Vagina (tissue), 2 donors: ENCODE measurements around the gene APOBEC3G. TPM values are rescaled to one million over a fixed set of nuclear protein-coding genes. Genes with fewer than 3 reads are reported as not detected.

Experiments
- DNase-seq, 2 donors: peaks; one replicate each; pipeline ENCODE4 v3.0.0-alpha.2; 2017; ENCODE audit errors: extremely low spot score in 2 of 2
- H3K27ac ChIP-seq: fragments of 200-600 bp; sonication (generic); one replicate; pipeline ENCODE4 v1.5.1; 2019
- H3K27me3 ChIP-seq: fragments of 200-600 bp; sonication (generic); one replicate; pipeline ENCODE4 v1.5.1; 2019
- H3K36me3 ChIP-seq, 2 donors: fragments of 200-600 bp; sonication (generic); one replicate each; pipeline ENCODE4 v1.5.1; 2017 to 2019
- H3K4me1 ChIP-seq: fragments of 200-600 bp; sonication (generic); one replicate; pipeline ENCODE4 v1.5.1; 2019
- H3K4me3 ChIP-seq, 2 donors: fragments of 200-600 bp; sonication (generic); 1 replicate in 1 of 2; 2 replicates in 1 of 2; pipeline ENCODE4 v1.5.1; 2016 to 2019
- H3K9me3 ChIP-seq: fragments of 200-600 bp; sonication (generic); one replicate; pipeline ENCODE4 v1.5.1; 2019
- POLR2A ChIP-seq, 2 donors: fragments of 450-650 bp; IDR thresholded peaks; one replicate each; pipeline ENCODE4 v1.6.1; 2017; ENCODE audit warnings: antibody characterized with exemption in 2 of 2, mild to moderate bottlenecking in 2 of 2, moderate library complexity in 2 of 2
- POLR2AphosphoS5 ChIP-seq, 2 donors: sonication (generic); formaldehyde crosslinking; IDR thresholded peaks; one replicate each; pipeline ENCODE4 v1.9.0; 2017; ENCODE audit warnings: antibody characterized with exemption in 2 of 2, mild to moderate bottlenecking in 2 of 2, low read depth in 1 of 2; ENCODE audit not compliant: insufficient read depth in 1 of 2
- intact Hi-C: fragments of 100-400 bp; cut with DNase I; formaldehyde crosslinking; loops from one replicate; pipeline ENCODE4 v1.15.1; 2023
- total RNA-seq: library from RNA; depleted of rRNA; stranded (reverse); fragments of >200 nt; gene quantifications from one replicate; pipeline ENCODE4 v1.2.3, GENCODE V29; 2016
- TF ChIP-seq, protein P1 (sequence below), 3 experiments: fragments of 450-650 bp in 2 of 3; fragments of 200-600 bp in 1 of 3; sonication (generic) in 1 of 3; IDR thresholded peaks; one replicate each; pipeline ENCODE4 v1.5.1; 2017 to 2019; ENCODE audit warnings: antibody characterized with exemption in 3 of 3, mild to moderate bottlenecking in 2 of 3, moderate library complexity in 2 of 3

Gene APOBEC3G
- total RNA-seq, 1 donor from 2014 or later, result 8.3 TPM

- Histone ChIP-seq H3K36me3 (no peaks in the 10 kb centered on the region), H3K9me3 (no peaks in the 10 kb centered on the region), H3K4me1 (no peaks in the 10 kb centered on the region), H3K27ac (no peak overlapping the region), H3K27me3 (no peaks in the 10 kb centered on the region), H3K4me3 (no peak overlapping the region)
- intact Hi-C loops, result no loop called here
- TF ChIP-seq POLR2A (IDR thresholded peaks at IDR 0.05), result no peak
- no peak for DNase-seq
Observed at GRCh38 chr22:39115977-39116621, 39.0 kb downstream of the APOBEC3G start.

DNA sequence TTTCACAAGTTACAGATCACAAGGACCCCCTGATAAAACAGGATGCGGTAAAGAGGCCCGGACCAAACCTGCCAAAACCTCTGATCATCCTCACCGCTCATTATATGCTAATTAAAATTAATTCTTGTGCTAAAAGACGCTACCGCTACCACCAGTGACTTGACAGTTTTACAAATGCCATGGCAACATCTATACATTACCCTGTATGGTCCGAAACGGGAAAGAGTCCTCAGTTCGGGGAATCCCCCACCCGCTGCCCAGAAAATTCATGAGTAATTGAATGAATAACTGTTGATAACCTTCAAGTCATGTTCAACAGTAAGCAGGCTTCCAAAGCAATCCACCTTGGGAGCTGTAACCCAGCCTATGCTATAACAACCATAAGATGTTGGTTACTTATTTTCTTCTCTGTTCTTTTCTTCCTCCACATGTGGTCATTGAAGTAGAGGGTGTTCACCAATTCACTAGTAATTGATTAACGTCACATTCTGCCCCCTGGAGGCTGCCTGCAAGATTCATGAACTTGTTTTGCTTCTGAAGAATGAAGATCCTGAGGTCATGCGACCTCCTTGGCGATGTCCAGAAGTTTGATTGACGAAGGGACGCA, 40.6 kb downstream of the APOBEC3G start:
- no peak overlapping the region for H3K4me3 ChIP-seq
- H3K36me3 ChIP-seq, result no peaks in the 10 kb centered on the region
- intact Hi-C loops, result no loop called here
- TF ChIP-seq, protein P1, sequence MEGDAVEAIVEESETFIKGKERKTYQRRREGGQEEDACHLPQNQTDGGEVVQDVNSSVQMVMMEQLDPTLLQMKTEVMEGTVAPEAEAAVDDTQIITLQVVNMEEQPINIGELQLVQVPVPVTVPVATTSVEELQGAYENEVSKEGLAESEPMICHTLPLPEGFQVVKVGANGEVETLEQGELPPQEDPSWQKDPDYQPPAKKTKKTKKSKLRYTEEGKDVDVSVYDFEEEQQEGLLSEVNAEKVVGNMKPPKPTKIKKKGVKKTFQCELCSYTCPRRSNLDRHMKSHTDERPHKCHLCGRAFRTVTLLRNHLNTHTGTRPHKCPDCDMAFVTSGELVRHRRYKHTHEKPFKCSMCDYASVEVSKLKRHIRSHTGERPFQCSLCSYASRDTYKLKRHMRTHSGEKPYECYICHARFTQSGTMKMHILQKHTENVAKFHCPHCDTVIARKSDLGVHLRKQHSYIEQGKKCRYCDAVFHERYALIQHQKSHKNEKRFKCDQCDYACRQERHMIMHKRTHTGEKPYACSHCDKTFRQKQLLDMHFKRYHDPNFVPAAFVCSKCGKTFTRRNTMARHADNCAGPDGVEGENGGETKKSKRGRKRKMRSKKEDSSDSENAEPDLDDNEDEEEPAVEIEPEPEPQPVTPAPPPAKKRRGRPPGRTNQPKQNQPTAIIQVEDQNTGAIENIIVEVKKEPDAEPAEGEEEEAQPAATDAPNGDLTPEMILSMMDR (IDR thresholded peaks at IDR 0.05), result peak in 1 of 3 experiments; percentile 41
- TF ChIP-seq POLR2A (IDR thresholded peaks at IDR 0.05) (no peak), POLR2AphosphoS5 (IDR thresholded peaks at IDR 0.05; ENCODE audit: insufficient read depth in 1 of 2, low read depth in 1 of 2) (no peak)
- H3K4me1 ChIP-seq, result no peaks in the 10 kb centered on the region
- no peaks in the 10 kb centered on the region for H3K27me3 ChIP-seq
- no peak for DNase-seq
- H3K9me3 ChIP-seq, result no peaks in the 10 kb centered on the region
- H3K27ac ChIP-seq, result no peak overlapping the region

- Histone ChIP-seq H3K27me3 (no peaks in the 10 kb centered on the region), H3K9me3 (no peaks in the 10 kb centered on the region), H3K27ac (no peak overlapping the region), H3K36me3 (no peaks in the 10 kb centered on the region), H3K4me1 (peaks cover 7% of the 10 kb centered on the region), H3K4me3 (no peak overlapping the region)
- no peak for DNase-seq
- TF ChIP-seq POLR2A (IDR thresholded peaks at IDR 0.05), result no peak
- TF ChIP-seq, protein P1 (IDR thresholded peaks at IDR 0.05), result no peak
- TF ChIP-seq POLR2AphosphoS5 (IDR thresholded peaks at IDR 0.05; ENCODE audit: insufficient read depth in 1 of 2, low read depth in 1 of 2), result no peak
- intact Hi-C loops, result loop anchor here (10.0 kb wide), 1 partner anchor 106 kb away; the partner anchor contains the start of gene APOBEC3C
Observed at GRCh38 chr22:39120983-39121382, 43.9 kb downstream of the APOBEC3G start.

DNA sequence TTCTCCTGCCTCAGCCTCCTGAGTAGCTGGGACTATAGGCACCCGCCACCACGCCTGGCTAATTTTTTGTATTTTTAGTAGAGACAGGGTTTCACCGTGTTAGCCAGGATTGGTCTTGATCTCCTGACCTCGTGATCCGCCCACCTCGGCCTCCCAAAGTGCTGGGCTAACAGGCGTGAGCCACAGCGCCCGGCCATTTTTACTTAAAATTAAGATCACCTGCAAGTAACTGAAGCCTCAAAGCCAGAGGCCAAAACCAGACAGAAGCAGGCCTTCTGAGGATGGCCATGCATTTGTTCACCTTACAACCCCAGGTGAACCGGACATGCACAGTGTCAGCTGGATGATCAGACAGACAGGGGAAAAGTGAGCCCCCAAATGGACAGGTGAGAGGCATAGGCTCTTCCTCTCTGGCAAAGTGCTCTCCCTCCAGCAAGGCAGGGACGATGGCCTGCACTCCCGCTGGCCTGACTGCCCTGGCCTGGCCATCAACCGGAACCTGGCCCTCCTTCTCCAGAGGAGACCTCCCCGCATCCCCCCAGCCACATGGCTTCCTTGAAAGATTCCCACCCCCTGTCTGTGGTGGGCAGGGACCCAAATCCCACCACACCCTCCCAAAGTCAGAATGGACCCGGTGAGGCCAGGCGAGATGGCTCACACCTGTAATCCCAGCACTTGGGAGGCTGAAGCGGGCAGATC, 45.8 kb downstream of the APOBEC3G start:
- H3K9me3 ChIP-seq, result no peaks in the 10 kb centered on the region
- no peak overlapping the region for H3K27ac ChIP-seq
- no peaks in the 10 kb centered on the region for H3K27me3 ChIP-seq
- H3K36me3 ChIP-seq, result no peaks in the 10 kb centered on the region
- intact Hi-C loops, result loop anchor here (10.0 kb wide), 1 partner anchor 108 kb away; the partner anchor contains the start of gene APOBEC3C
- H3K4me3 ChIP-seq, result no peak overlapping the region
- no peak for DNase-seq
- TF ChIP-seq POLR2AphosphoS5 (IDR thresholded peaks at IDR 0.05; ENCODE audit: insufficient read depth in 1 of 2, low read depth in 1 of 2) (no peak), POLR2A (IDR thresholded peaks at IDR 0.05) (no peak)
- TF ChIP-seq, protein P1 (IDR thresholded peaks at IDR 0.05), result no peak
- peaks cover 7% of the 10 kb centered on the region for H3K4me1 ChIP-seq

GRCh38 chr22:39123751-39124581, 46.9 kb downstream of the APOBEC3G start:
- intact Hi-C loops, result loop anchor here (10.0 kb wide), 1 partner anchor 109 kb away; the partner anchor contains the start of gene APOBEC3C
- Histone ChIP-seq H3K27me3 (no peaks in the 10 kb centered on the region), H3K27ac (no peak overlapping the region), H3K36me3 (no peaks in the 10 kb centered on the region), H3K4me1 (peaks cover 7% of the 10 kb centered on the region), H3K9me3 (no peaks in the 10 kb centered on the region), H3K4me3 (no peak overlapping the region)
- TF ChIP-seq POLR2AphosphoS5 (IDR thresholded peaks at IDR 0.05; ENCODE audit: insufficient read depth in 1 of 2, low read depth in 1 of 2) (no peak), POLR2A (IDR thresholded peaks at IDR 0.05) (no peak)
- TF ChIP-seq, protein P1 (IDR thresholded peaks at IDR 0.05), result no peak
- no peak for DNase-seq
